H1 (cell line): Measurements from ENCODE around the gene RSF1. TPM values are rescaled to one million over a fixed set of nuclear protein-coding genes. Genes with fewer than 3 reads are reported as not detected.

ENCODE experiments used
- ASH2L ChIP-seq: fragments of 200-600, 300-600 bp; sonication (generic); IDR thresholded peaks from one replicate; pipeline ENCODE4 v1.7.1; 2017; ENCODE audit warnings: low read length
- CTBP2 ChIP-seq: IDR thresholded peaks from 2 replicates; pipeline ENCODE4 v1.7.0; 2011; ENCODE audit warnings: borderline replicate concordance, mild to moderate bottlenecking, moderate library complexity, mixed read lengths, low read length; ENCODE audit not compliant: insufficient read depth, insufficient read length
- NANOG ChIP-seq: IDR thresholded peaks from 2 replicates; pipeline ENCODE4 v1.6.1; 2011; ENCODE audit warnings: low read length, low read depth, mild to moderate bottlenecking, inconsistent platforms; ENCODE audit not compliant: insufficient read depth, poor library complexity, severe bottlenecking
- PHF8 ChIP-seq: fragments of 200-600 bp; sonication (generic); conservative IDR thresholded peaks from 2 replicates; pipeline ENCODE4 v1.7.1; 2012; ENCODE audit warnings: low read depth, mild to moderate bottlenecking, inconsistent platforms, low read length, moderate library complexity
- RBBP5 ChIP-seq: IDR thresholded peaks from 2 replicates; pipeline ENCODE4 v1.7.1; 2012; ENCODE audit warnings: low read depth, mild to moderate bottlenecking, inconsistent platforms, low read length, moderate library complexity, borderline replicate concordance
- SP1 ChIP-seq: IDR thresholded peaks from 2 replicates; pipeline ENCODE4 v1.6.1; 2011; ENCODE audit warnings: low read depth, low read length
- TEAD4 ChIP-seq: IDR thresholded peaks from 2 replicates; pipeline ENCODE4 v1.6.1; 2012; ENCODE audit warnings: low read depth, low read length, inconsistent platforms, mixed read lengths
- polyA plus RNA-seq, 7 experiments: library from polyadenylated mRNA; depleted of rRNA in 3 of 7; stranded (reverse) in 5 of 7; unstranded in 2 of 7; fragments of >200 nt in 5 of 7; fragments of 200-250 nt in 2 of 7; gene quantifications; 1 replicate in 5 of 7; 2 replicates in 1 of 7; 4 replicates in 1 of 7; pipeline versions ENCODE4 v1.2.1 to v1.2.3, GENCODE V29; 2011 to 2013; ENCODE audit warnings: missing spikeins in 2 of 7, mixed read lengths in 2 of 7
- total RNA-seq: library from RNA; stranded (reverse); fragmentation: NEBNext Ultra II Directional; extraction: Animal tissue kit (Norgen Biotek cat#: 25700); gene quantifications from 2 replicates; pipeline ENCODE4 v1.2.1, GENCODE V29; 2021
- TF ChIP-seq, protein P1 (sequence below): IDR thresholded peaks from 2 replicates; pipeline ENCODE4 v1.6.1; 2012; ENCODE audit warnings: low read length, inconsistent platforms

Gene RSF1
- total and polyA plus RNA-seq, 2 of the 8 experiments (the other 6 are each of a cell fraction or from before 2014, with no cell fraction given): 17.8 to 87.9 TPM

DNA sequence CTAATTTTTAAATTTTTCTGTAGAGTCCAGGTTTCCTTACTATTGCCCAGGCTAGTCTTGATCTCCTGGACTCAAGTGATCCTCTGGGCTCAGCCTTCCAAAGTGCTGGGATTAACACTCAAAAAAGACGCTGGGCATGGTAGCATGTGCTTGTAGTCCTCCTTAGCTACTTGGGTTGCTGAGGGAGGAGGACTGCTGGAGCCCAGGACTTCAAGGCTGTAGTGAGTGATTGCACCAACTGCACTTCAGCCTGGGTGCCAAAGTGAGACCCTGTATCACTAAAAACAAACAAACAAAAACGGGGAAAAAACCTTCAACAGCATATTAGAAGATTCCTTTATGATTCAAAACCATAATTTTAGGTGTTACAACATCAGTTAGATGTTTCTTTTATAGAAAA, 44.6 kb downstream of the RSF1 start (continued):
- TF ChIP-seq TEAD4 (no peak), CTBP2 (no peak), SP1 (no peak), PHF8 (no peak), RBBP5 (no peak), ASH2L (no peak), NANOG (no peak)
- TF ChIP-seq, protein P1, sequence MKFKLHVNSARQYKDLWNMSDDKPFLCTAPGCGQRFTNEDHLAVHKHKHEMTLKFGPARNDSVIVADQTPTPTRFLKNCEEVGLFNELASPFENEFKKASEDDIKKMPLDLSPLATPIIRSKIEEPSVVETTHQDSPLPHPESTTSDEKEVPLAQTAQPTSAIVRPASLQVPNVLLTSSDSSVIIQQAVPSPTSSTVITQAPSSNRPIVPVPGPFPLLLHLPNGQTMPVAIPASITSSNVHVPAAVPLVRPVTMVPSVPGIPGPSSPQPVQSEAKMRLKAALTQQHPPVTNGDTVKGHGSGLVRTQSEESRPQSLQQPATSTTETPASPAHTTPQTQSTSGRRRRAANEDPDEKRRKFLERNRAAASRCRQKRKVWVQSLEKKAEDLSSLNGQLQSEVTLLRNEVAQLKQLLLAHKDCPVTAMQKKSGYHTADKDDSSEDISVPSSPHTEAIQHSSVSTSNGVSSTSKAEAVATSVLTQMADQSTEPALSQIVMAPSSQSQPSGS: no peak
- TF ChIP-seq, all 59 proteins: peak for 0
